GM21786 (cell line): Measurements from ENCODE around the gene DHX58.

Experiments
- ATAC-seq: cut with Tn5 transposase; IDR thresholded peaks from one replicate; pipeline ENCODE4 v1.9.1; 2021; ENCODE audit not compliant: unreplicated experiment

Gene DHX58

DNA sequence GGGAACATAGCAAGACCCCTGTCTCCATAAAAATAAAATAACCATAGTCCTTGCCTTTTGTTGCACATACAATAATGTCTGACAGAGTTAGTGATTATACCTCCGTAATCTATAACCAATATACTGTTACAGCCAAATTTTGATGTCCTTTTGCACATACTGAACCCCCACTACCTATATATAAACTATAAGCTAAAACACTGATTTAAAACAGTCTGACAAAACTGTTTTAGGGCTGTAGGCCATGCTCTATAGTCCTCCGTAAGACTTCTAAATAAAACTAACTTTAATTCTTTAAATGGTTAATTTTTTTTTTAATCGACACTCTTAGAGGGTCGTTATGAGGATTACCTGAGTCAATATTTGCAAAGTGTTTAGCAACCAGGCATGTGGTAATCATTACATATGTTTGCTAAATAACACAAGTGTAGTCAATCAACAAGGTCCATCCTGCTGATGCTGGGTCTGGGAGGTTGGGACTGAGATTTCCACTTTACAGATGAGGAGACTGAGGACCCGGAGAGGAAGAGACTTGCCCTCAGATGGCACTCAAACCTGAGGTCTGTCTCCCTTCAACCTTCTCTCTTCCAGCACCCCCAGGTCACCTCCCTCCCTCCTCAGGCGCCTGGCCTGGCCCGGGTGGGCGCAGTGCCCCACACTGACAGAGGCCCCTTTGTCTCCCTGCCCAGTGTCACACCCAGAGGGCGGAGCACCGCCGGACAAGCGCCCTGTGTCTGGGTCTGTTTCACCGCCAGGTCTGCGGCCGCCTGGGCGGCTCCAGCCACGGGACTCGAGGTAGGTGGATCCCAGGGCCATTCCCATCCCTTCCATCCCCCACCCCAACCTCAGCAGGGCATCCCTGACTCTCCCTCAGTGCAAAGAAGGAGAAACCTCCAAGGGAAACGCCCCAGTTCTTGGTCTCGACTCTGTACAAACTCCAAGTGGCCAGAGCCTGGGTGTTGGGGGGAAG, 24.5 kb downstream of the DHX58 start:
- no peak for ATAC-seq

DNA sequence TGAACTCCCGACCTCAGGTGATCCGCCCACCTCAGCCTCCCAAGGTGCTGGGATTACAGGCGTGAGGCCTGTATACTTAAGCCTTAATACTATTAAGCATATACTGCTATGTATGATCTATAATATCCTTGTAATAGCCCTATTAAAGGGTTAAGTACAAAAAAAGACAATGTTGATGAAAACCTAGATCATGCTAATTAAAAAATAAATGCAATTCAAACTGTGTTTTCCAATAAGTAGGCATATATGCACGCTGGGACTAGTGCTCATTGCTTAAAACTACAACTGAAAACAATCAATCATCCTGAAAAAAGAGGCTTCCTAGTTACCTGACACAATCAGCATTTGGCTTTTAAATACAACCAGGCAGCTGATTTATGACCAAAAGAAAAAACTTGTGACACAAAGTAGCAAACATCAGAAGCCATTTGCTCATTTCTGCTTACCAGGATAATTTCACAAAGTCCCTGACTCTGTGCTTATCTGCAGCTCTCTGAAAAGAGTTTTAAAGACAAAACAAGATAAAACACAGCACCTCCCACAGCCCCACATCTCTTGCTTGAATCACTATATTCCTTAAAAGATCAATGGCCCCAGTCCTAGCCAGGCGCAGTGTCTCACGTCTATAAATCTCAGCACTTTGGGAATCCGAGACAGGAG, 25.3 kb downstream of the DHX58 start:
- no peak for ATAC-seq

DNA sequence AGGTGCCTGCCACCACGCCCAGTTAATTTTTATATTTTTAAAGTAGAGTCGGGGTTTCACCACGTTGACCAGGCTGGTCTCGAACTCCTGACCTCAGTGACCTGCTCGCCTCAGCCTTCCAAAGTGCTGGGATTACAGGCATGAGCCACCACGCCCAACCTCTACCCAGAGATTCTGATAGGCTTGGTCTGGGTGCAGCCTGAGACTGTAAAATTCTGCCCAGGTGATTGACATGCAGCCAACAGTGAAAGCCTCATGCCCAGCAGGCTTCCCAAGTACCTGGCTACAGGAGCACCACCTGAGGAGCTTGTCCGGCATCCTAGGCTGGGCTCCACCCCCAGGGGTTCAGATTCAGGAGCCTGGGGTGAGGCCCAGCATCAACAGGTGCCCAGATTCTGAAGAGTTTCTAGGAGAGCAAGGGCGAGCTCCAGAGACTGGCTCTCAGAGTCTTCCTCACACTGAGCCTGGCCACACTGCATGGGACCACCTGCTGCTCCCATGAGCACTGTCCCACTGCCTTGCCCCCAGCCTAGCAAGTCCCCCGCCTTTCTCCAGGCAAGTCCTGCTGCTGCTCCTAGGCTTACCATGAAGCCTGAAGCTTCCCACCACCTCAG, 30.9 kb downstream of the DHX58 start:
- no peak for ATAC-seq

DNA sequence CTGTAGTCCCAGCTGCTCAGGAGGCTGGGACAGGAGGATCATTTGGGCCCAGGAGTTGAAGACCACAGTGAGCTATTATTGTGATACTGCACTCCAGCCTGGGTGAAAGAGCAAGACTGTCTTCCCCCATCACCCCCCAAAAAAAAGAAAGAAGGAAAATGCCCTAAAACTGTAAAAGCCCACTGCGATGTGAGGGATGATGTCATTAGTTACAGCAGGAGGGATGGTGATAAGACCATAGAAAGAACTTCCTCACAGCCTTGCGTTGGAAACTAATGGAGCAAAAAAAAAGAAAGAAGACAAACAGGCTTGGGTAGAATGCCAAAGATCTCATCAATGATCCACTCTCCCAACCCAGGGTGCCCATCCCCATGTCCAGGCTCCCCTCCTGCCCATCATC, 33.0 kb downstream of the DHX58 start:
- no peak for ATAC-seq

DNA sequence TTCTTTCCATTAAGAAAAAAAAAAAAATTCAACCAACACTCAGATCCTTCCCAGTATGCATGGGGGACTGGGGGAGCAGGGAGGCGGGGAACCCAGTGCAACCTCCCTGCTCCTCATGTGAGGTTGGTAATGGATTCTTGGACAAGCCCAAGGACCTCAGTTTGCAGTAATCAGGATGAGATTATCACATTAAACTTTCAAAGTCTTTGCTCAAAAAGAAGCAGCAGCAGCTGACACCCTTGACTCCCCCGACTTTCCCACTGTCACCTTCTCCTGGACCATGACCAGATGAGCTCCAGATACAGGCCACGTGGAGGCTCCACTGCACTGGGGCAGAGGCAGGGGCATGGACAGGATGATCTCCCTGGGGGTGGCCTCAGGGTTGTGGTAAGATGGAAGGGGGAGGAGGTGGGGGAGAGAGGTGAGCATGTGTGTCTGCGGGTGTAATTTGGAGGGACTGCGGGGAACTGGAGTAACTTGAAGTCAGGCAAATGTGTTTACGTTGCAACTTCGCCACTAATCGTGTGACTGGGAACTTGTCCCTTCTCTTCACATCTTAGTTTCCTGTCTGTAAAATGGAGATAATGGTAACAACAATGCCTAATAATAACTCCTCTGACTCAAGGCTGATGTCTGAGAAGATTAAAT, 34.0 kb downstream of the DHX58 start:
- ATAC-seq, result no peak

DNA sequence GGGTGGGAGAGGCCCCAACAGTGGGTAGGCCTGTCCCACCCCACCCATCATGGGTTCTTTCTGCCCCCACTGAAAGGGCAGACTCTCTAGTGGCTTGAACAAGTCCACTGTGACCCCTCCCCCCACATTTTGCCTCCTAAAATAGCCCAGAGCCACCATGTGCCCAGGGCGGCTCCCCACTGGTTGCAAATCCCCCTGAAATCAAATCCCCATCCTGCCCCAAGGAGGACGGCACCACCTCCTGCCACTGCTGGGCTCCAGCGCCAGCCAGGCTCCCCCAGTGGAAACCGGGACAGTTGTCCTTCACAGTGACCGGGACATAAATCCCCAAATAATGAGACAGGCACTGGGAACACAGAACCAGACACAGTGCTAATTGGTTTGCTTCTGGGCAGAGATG, 34.8 kb downstream of the DHX58 start:
- no peak for ATAC-seq

DNA sequence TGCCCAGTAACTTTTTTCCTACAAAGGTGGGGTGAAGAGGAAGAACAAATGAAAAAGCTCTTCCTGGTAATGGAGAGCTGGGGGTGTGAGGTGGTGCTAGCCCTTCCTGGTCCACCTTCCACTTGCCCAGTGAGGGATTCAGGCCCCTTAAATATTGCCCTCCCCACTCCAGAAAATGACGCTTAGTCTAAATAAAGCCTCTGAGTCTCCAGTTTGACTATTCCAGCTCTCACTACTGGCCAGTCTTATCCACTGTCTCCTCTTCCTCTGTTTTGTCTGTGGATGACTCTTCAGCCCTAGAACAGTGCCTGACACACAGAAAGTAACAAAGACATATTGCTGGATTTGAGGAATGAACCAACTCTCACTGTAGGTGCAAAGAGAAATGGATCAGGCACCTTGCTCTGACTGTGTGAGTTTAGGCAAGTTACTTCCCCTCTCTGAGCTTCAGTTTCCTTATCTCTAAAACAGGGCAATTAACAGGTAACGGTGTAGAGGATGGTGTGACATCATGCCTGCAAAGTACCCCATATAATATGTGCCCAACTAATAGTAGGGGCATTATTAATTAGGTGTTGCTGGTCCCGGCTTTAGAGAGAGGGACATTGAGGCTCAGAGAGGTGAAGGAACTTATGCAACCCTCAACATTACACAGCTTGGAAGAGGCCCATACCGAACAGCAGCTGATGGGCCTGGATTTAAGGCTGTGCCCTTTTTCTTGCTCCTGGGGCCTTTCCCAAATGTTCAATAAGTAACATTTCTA, 35.5 kb downstream of the DHX58 start:
- ATAC-seq, result no peak

DNA sequence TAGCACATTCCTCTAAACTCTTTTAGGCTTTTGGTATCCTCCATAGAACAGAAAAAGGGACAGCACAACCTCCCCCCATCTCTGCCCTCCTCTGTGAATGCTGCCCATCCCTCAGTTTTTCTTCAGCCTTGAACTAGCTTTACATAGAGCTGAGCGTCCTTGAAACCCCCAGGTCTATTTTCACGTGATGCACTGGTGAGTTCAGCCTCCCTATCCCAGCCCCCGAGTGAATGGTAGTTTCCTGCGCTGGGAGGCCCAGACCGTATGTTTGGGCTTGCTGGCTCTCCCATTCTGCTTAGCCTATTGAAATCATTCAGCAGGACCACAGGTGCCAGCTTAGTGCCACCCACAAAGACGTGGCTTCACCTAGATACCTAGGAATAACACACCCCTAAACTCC, 36.7 kb downstream of the DHX58 start:
- no peak for ATAC-seq

DNA sequence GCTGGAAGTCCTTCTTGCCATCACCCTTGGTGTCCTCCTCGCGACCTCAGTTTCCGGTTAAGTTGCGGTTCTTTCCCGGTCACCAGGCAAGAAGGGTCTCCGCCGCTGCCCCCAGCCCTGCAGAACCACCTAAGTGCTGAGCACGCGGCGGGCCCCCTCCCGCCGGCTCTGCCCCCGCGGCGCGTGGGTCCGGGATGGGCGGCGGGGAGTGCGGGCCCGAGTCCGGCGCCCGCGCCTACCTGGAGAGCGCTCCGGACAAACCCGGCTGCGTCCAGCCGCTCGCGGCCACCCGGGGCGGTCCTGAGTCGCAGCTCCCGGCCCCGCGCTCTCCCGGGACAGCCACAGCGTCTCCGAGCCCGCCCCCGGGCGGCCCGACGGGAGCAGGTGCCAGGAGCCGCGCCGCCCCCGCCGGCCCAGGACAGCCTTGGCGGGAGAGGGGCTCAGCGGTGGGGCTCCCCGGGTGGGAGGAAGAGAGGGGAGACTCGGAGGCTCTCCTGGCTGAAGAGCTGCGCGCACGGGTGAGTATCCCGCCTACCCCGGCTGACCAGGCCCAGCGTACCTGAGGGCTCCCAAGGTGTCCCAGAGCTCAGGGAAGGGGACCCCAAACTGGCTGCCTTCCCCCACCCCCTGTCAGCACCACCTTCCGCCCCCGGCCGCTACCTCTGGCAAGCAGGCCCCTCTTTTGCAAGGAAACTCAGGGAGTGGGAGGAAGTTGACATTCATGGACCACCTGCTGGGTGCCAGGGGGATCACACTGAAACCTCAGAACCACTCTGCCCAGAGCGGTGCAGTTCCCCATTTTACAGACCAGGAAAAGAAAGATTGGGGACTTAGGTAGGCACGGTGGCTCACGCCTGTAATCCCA, 40.0 kb downstream of the DHX58 start:
- no peak for ATAC-seq

DNA sequence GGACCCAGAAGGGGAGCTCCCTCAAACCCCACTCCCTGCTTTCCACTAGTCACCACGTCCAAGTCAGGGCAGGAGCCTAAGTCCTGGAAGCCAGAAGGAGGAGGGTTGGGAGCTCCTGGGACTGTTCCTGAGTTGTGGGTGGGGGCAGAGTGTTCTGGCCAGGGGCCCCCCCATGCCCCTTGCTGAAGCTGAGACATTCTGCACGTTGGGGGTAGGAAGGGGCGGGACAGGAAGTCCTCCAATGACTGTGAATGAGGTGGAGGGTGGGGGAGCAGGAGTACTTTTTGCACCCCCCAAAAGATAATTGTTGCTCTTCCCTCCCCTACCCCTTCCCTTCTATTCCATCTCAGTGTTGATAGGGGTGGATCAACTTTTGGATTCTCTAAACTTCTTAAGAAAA, 40.7 kb downstream of the DHX58 start:
- no peak for ATAC-seq

DNA sequence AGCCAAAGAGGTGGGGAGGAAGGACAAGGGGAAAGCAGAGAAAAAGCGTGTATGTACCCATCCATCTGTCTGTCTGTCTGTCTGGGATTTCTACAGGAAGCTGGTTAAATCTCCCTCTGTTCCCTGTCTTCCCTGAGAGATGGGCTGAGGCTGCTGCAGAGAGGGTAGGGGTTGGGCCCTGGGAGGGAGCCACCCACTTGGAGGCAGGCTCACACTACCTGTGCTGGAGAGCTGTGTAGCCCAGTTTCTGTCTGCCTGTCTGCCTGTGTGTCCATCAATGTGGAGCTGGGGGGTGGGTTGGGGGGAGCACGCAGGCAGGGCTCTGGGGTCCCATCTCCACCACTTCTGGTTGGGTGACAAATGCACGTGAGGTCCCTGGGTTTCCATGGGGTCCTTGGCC, 43.5 kb downstream of the DHX58 start:
- ATAC-seq, result no peak

DNA sequence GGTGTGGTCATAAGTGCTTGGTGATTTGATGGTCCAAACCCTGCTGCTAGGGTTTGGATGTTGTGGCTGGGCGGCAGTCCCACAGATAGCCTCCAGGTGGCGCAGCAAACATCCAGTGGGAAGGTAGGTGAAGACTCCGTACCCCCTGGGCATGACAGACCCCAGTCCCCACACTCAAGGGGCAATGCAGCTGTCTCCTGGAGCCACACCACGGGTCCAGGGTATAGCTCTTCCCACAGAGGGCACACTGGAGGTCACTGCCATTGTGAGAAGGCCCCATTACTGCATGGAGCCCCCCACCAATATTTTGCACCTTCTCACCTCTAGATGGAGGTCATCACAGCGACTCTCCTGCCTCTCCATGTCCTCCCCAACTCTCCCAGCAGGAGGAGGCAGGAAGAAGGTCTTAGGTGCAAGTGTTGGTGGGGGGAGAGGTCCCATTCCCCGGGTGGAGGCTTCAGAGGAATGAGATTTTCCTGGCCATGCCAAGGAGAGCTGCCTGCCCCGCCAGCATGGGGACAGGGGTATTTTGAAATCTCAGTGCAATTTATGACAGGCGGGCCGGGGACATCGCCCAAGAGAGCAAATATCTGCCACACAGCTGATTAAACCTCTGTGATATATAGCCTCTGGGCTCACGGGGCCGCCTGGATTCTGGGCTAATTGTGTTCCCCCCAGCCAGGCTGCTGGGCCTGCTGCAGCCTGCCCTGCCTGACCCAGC, 45.0 kb downstream of the DHX58 start:
- no peak for ATAC-seq

DNA sequence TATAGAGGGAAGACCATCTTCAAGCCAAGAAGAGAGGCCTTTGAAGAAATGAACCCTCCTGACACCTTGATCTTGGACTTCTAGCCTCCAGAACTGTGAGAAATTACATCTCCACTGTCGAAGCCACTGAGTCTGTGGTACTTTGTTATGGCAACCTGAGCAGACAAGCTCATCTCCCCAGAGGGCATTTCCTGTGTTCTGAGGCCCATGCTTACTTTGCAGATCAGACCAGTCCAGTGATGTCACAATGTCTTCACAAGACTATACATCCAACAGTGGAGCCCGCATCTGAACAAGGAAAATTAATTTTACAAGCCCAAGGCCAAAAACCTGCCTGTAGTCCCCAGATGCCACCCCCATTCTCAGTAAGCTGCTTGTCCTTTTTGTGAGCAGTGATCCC, 47.3 kb downstream of the DHX58 start:
- ATAC-seq, result no peak

DNA sequence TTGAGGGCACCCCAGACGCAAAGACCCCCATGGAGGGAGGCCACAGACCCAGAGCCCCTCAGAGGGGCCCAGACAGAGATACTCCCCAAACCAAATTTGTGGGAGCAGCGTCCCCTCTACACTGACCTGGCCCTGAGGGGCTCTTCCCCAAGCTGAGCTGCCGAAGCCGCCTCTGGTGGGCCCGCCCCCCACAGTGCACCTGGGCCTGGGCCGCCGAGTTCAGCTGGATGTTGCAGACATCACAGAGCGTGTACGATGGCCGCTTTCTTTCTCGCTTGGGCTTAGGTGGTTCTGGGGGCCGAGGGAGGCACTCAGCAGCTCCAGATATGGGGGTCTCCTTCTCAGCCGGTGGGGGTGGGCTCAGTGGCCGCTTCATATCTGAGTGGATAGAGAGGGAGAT, 49.8 kb downstream of the DHX58 start:
- no peak for ATAC-seq

DNA sequence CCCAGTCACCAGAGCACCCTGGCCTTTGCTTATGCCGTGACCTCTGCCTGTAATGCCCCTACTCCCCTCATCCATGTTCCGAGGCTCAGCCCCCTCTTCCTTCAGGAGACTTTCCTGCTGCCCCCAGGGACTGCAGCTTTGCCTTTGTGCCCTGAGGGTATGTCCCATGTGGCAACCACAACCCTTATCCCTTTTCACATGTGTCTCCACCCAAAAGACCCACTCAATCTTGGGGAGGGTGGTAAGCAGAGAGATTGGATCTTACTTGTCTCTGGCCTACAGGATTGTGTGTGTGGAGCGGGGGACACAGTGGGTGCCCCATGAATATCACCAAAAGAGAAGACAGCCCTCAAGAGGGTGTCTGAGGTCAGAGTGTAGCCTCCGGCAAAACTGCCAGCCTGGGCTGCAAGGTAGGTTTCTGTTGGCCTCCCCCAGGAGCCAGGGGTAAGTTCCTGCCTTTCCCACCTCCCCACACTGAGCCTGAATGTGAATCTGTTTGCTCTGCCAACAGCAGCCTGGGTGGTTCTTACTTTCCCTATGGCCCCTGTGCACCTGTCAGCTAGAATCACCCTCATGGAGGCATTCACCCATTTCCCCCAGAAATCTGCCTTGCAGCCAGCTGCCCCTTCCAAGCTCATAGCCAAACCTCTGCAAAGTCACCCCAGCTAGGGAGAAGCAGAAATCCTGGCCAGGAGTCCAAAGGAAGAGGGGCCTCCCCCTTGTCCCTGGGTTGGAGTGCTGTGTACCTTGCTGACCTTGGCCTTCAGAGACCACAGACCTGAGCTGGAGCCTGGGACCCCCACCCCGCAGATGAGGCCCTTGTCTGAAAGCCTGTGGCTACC, 50.6 kb downstream of the DHX58 start:
- no peak for ATAC-seq

DNA sequence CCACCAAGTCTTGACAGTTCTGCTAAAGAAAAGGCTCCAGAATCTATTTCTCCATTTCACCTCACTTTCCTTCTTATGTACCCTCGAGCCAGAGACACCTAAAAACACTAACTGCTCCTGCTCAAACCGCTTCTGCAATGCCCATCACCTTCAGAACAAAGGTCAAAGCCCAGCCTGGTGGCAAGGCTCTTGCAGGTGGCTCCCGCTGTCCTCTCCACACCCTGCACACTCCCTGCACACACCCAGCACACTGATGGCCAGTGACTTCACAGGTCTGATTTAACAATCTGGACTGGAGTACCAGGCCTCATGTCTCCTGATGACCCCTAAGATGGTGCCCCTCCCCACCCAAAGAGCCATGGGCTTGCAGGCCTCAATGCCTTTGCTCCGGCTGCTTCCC, 52.3 kb downstream of the DHX58 start:
- no peak for ATAC-seq

DNA sequence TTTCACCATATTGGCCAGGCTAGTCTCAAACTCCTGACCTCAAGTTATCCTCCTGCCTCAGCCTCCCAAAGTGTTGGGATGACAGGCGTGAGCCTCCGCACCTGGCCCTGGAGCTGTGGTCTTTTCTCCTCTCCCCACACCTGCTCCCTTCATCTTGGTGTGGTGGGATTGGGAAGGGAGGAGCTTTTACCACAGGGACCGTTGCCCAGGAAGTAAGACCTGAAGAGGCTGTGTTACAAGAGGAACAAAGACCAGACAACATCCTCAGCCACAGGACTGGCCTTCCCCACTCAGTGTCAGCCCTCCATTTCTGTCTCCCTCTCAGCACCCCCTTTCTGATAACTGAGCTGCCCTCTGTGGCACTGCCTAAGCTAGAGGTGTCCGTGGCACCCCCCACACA, 52.7 kb downstream of the DHX58 start:
- ATAC-seq, result no peak

DNA sequence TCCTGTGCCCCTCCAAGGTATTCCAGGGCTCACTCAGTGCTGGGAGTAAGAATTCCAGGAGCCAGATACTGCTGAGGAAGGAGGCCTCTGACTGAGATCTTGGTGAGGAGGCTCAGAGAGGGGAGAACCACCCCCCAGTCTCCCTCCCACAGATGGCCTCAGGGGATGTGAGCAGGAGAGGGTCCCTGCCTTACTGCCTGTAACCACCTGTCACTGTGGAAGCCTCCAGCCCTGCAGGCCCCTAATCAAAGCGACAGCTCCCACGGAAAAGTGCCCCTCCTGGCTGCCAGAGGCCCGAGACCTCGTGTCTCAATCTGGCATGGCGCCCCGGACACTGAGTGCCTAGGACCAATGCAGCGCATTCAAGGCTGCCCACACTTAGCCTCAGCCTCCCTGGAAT, 54.5 kb downstream of the DHX58 start:
- ATAC-seq, result no peak
